ENCODE data around the gene IRS1. TPM values are rescaled to one million over a fixed set of nuclear protein-coding genes. Genes with fewer than 3 reads are reported as not detected.

The IRS1 gene
- total and polyA plus RNA-seq, 8 donors, result 13.3 to 43.5 (median 34.7) TPM

DNA sequence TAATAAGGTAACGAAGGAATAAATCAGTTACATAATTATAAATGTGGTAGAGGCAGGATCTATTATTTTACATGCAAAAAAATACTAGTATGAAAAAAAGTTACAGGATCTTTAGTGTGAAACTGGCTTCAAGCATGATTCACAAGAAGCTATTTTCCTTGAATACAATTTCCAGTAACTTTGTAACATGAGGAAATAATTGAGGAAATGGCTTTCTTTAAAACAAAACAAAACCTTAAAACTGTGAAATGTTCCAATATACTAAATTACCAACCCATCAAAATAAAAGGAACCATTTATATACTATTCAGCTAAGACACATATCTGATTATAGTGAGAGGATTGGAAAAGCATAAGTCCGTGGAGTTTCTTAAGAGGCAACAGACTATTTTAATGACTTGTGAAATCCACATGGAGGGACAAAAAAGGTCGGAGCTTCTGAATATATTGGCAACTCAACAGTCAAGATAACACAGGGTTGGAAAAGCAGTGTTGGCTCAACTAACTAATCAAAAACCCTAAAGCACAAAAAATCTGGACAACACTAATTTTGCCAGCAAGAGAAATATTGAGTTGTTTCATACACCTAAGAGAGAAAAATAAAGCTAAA is 10.6 kb downstream of the IRS1 start:
- DNase-seq, result no peak
- Histone ChIP-seq H3K36me3 (no peaks in the 10 kb centered on the region), H3K9me3 (no peaks in the 10 kb centered on the region), H3K4me1 (peaks cover 9 to 26% of the 10 kb centered on the region in 2 donors), H3K27ac (no peak overlapping the region), H3K4me3 (no peak overlapping the region), H3K27me3 (no peaks in the 10 kb centered on the region)
- intact Hi-C loops (cut with DNase I), result no loop called here
- no peak for ATAC-seq
- TF ChIP-seq, protein P1, sequence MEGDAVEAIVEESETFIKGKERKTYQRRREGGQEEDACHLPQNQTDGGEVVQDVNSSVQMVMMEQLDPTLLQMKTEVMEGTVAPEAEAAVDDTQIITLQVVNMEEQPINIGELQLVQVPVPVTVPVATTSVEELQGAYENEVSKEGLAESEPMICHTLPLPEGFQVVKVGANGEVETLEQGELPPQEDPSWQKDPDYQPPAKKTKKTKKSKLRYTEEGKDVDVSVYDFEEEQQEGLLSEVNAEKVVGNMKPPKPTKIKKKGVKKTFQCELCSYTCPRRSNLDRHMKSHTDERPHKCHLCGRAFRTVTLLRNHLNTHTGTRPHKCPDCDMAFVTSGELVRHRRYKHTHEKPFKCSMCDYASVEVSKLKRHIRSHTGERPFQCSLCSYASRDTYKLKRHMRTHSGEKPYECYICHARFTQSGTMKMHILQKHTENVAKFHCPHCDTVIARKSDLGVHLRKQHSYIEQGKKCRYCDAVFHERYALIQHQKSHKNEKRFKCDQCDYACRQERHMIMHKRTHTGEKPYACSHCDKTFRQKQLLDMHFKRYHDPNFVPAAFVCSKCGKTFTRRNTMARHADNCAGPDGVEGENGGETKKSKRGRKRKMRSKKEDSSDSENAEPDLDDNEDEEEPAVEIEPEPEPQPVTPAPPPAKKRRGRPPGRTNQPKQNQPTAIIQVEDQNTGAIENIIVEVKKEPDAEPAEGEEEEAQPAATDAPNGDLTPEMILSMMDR (IDR thresholded peaks at IDR 0.05), result no peak

DNA sequence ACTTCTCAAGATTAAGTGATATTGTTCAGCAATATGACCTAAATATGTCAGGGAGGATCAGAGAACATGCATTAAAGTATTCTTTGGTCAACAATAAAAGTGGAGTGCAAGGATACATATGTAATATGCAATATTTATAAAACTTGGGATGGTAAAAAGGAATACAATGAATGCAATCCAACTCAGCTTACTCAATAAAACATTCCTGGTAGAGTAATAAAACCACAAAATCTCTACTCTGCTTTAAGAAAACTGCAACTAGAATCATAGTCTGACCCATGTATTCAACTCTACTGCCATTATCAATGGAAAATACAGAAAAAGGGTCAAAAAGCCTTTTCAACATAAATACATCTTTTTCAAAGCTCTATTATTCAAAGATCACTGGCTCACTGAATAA is 11.6 kb downstream of the IRS1 start:
- Histone ChIP-seq H3K9me3 (no peaks in the 10 kb centered on the region), H3K27me3 (no peaks in the 10 kb centered on the region), H3K4me3 (no peak overlapping the region), H3K36me3 (no peaks in the 10 kb centered on the region), H3K27ac (no peak overlapping the region), H3K4me1 (peaks cover 5 to 24% of the 10 kb centered on the region in 2 donors)
- intact Hi-C loops (cut with DNase I), result no loop called here
- TF ChIP-seq, protein P1 (IDR thresholded peaks at IDR 0.05), result no peak
- ATAC-seq (no peak), DNase-seq (no peak)

DNA sequence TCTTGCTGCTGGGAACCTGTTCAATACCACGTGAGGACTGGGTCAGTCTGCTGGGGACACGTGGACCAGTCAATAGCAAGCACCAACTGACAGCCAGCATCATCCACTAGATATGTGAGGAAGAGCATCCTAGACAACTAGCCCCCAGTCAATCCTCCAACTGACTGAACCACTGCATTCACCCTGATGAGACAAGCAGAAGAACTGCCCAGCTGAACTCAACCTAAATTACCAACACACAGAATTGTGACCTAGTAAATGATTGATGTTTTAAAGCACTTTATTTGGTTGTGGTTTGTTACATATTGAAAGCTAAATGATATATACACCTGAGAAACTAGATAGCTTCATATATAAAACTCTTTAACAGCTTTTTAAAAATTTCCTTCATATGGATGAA is 15.7 kb downstream of the IRS1 start:
- intact Hi-C loops (cut with DNase I), result no loop called here

DNA sequence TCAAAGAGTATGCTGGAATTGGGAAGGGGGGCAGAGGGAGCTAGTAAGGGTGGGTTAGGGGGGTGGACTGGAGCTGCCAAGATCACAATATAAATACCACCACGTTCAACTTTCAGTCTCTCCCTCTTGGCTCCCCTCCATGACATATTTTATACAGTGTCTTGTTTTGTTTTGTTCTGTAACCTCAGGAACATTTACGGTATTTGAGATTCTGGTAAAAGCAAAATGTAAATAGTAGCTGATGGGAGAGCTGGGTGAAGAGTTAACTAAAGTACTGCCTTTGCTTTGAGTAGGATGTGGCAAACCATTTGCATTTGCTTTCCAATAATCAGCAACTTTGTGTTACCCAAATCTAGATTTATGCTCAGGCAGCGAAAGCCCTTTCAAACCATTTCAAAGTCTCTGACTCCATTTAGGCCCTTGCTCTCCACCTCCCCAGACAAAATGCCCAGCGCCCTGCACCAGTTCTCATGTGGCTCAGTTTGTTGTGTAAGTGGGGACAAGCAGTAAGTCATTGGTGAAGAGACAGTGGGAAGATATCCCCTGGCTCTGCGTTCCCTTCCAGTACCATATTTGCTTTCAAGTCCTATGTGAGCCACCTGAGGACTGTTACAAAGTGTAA is 17.4 kb downstream of the IRS1 start:
- H3K27ac ChIP-seq, result no peak overlapping the region
- TF ChIP-seq, protein P1 (IDR thresholded peaks at IDR 0.05), result no peak

More for the DNA sequence above, 15.7 kb downstream of the IRS1 start:
- Histone ChIP-seq H3K9me3 (no peaks in the 10 kb centered on the region), H3K27me3 (no peaks in the 10 kb centered on the region), H3K4me1 (peaks cover 5 to 9% of the 10 kb centered on the region in 2 donors), H3K36me3 (no peaks in the 10 kb centered on the region), H3K27ac (no peak overlapping the region), H3K4me3 (no peak overlapping the region)
- no peak for ATAC-seq
- no peak for DNase-seq
- TF ChIP-seq, protein P1 (IDR thresholded peaks at IDR 0.05), result no peak

DNA sequence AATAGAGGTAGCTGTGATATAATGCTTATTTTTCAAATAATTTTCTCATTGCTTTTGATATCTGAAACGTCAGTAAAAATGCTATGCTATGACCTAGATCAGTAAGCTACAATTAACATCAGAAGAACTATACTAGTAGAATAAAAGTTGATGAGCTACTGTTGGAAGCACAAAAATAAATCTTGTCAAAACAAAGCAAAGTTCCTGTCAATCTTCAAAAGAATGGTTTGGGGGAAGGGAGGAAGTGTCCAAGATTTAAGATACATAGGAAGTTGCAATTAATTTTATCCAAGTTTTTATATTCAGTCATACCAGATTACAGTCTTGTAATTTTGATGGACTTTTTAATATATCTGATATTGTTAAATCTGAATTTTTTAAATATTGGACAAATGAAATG is 19.2 kb downstream of the IRS1 start:
- no peak overlapping the region for H3K27ac ChIP-seq
- intact Hi-C loops (cut with DNase I), result no loop called here
- no peak for ATAC-seq
- peaks cover 0 to under 1% of the 10 kb centered on the region in 2 donors for H3K9me3 ChIP-seq
- DNase-seq, result no peak
- no peaks in the 10 kb centered on the region for H3K36me3 ChIP-seq
- peaks cover 5% of the 10 kb centered on the region in 2 donors for H3K4me1 ChIP-seq
- TF ChIP-seq, protein P1 (IDR thresholded peaks at IDR 0.05), result no peak
- H3K27me3 ChIP-seq, result no peaks in the 10 kb centered on the region
- no peak overlapping the region for H3K4me3 ChIP-seq

More for the DNA sequence above, 17.4 kb downstream of the IRS1 start:
- no peaks in the 10 kb centered on the region for H3K9me3 ChIP-seq
- no peak overlapping the region for H3K4me3 ChIP-seq
- H3K4me1 ChIP-seq, result peaks cover 5% of the 10 kb centered on the region in 2 donors
- intact Hi-C loops (cut with DNase I), result no loop called here
- no peaks in the 10 kb centered on the region for H3K36me3 ChIP-seq
- ATAC-seq (peak; percentile 43), DNase-seq (peak in 1 of 4 donors; percentile 67)
- H3K27me3 ChIP-seq, result no peaks in the 10 kb centered on the region
